Measurements from ENCODE around the gene TMEM121B. TPM values are rescaled to one million over a fixed set of nuclear protein-coding genes. Genes with fewer than 3 reads are reported as not detected.

TMEM121B gene
- total and polyA plus RNA-seq, 2 experiments from 2014 or later: 2.0 to 7.2 TPM

DNA sequence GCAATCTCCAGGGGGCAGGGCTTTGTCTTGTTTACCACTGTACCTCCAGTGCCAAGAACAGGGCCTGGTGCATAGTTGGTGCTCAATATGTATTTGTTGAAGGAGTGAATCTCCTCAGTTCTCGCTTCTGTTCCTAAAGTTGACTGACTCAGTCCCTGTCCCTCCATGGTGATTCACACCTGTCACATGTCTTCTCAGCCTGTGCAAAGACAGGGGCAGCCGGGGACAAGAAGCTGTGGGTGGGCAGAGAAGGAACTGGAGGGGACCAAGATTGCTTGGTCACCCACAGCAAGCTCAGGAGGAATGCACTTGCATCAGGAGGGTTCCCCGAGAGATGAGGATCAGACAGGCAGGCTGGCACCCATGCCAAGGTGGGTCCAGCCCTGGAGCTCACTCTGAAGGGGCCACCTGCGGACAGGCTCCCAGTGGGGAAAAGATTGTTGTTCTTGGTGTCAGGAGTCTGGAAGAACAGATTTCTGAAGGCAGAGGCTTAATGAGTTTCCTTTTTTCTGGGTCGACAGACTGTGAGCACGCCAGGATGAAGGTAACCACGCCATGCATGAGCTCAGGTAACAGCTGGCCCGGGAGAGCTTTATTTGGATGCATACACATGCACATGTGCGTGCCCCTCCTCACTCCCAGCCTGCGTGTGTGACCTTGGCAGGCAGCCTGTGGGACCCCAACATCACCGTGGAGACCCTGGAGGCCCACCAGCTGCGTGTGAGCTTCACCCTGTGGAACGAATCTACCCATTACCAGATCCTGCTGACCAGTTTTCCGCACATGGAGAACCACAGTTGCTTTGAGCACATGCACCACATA, 19.5 kb downstream of the TMEM121B start:
- Histone ChIP-seq H3K79me2 (replicated peaks; ENCODE audit: insufficient read depth) (no peaks in the 10 kb centered on the region), H4K20me1 (replicated peaks; ENCODE audit: insufficient read depth) (0 out of 2 replicates have a peak, but pooled peaks cover 3% of the 10 kb centered on the region), H3K4me2 (no peak overlapping the region), H3K9me2 (ENCODE audit: insufficient read depth) (no peaks in the 10 kb centered on the region), H3K36me3 (ENCODE audit: insufficient read depth) (no peaks in the 10 kb centered on the region; the same call in 1 of the 2 replicates), H3F3A (replicated peaks; ENCODE audit: low read depth) (0 out of 2 replicates have a peak, but pooled peaks cover 2% of the 10 kb centered on the region), H3K4me3 (no peak overlapping the region), H3K4me1 (ENCODE audit: insufficient read depth) (no peaks in the 10 kb centered on the region), H2AFZ (no peak overlapping the region), H3K27ac (ENCODE audit: low read depth) (no peak overlapping the region), H3K27me3 (ENCODE audit: insufficient read depth) (no peaks in the 10 kb centered on the region)
- no peaks in the 10 kb centered on the region for H3K9me3 Mint-ChIP-seq
- ATAC-seq: no peak
- DNase-seq (ENCODE audit: low spot score): no peak
- no peak overlapping the region for H3K27ac Mint-ChIP-seq
- H3K27me3 Mint-ChIP-seq (ENCODE audit: insufficient read depth, low read depth, poor library complexity): peaks cover 4% of the 10 kb centered on the region
- no peak overlapping the region for H3K4me3 Mint-ChIP-seq
- TF ChIP-seq, protein P1, sequence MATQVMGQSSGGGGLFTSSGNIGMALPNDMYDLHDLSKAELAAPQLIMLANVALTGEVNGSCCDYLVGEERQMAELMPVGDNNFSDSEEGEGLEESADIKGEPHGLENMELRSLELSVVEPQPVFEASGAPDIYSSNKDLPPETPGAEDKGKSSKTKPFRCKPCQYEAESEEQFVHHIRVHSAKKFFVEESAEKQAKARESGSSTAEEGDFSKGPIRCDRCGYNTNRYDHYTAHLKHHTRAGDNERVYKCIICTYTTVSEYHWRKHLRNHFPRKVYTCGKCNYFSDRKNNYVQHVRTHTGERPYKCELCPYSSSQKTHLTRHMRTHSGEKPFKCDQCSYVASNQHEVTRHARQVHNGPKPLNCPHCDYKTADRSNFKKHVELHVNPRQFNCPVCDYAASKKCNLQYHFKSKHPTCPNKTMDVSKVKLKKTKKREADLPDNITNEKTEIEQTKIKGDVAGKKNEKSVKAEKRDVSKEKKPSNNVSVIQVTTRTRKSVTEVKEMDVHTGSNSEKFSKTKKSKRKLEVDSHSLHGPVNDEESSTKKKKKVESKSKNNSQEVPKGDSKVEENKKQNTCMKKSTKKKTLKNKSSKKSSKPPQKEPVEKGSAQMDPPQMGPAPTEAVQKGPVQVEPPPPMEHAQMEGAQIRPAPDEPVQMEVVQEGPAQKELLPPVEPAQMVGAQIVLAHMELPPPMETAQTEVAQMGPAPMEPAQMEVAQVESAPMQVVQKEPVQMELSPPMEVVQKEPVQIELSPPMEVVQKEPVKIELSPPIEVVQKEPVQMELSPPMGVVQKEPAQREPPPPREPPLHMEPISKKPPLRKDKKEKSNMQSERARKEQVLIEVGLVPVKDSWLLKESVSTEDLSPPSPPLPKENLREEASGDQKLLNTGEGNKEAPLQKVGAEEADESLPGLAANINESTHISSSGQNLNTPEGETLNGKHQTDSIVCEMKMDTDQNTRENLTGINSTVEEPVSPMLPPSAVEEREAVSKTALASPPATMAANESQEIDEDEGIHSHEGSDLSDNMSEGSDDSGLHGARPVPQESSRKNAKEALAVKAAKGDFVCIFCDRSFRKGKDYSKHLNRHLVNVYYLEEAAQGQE (IDR thresholded peaks at IDR 0.05; ENCODE audit: unreplicated experiment): no peak
- TF ChIP-seq, protein P2, sequence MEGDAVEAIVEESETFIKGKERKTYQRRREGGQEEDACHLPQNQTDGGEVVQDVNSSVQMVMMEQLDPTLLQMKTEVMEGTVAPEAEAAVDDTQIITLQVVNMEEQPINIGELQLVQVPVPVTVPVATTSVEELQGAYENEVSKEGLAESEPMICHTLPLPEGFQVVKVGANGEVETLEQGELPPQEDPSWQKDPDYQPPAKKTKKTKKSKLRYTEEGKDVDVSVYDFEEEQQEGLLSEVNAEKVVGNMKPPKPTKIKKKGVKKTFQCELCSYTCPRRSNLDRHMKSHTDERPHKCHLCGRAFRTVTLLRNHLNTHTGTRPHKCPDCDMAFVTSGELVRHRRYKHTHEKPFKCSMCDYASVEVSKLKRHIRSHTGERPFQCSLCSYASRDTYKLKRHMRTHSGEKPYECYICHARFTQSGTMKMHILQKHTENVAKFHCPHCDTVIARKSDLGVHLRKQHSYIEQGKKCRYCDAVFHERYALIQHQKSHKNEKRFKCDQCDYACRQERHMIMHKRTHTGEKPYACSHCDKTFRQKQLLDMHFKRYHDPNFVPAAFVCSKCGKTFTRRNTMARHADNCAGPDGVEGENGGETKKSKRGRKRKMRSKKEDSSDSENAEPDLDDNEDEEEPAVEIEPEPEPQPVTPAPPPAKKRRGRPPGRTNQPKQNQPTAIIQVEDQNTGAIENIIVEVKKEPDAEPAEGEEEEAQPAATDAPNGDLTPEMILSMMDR (conservative IDR thresholded peaks at IDR 0.05; ENCODE audit: low read depth in 2 of 2): no peak
- TF ChIP-seq ZNF114 (CRISPR knock-in tag; IDR thresholded peaks at IDR 0.05): no peak
- TF ChIP-seq, protein P3, sequence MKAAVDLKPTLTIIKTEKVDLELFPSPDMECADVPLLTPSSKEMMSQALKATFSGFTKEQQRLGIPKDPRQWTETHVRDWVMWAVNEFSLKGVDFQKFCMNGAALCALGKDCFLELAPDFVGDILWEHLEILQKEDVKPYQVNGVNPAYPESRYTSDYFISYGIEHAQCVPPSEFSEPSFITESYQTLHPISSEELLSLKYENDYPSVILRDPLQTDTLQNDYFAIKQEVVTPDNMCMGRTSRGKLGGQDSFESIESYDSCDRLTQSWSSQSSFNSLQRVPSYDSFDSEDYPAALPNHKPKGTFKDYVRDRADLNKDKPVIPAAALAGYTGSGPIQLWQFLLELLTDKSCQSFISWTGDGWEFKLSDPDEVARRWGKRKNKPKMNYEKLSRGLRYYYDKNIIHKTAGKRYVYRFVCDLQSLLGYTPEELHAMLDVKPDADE (IDR thresholded peaks at IDR 0.05): no peak
- no peak for TF ChIP-seq JUNB (IDR thresholded peaks at IDR 0.05; ENCODE audit: unreplicated experiment)
- TF ChIP-seq ZNF331 (CRISPR knock-in tag; IDR thresholded peaks at IDR 0.05; ENCODE audit: low read depth): no peak
- TF ChIP-seq NANOG (IDR thresholded peaks at IDR 0.05; ENCODE audit: borderline replicate concordance): no peak
- no peak for TF ChIP-seq POLR2AphosphoS5 (IDR thresholded peaks at IDR 0.05; ENCODE audit: low read depth)
- TF ChIP-seq EZH2 (IDR thresholded peaks at IDR 0.05; ENCODE audit: low read depth, unreplicated experiment): no peak
- TF ChIP-seq CREB1 (CRISPR knock-in tag; IDR thresholded peaks at IDR 0.05; ENCODE audit: low read depth): no peak
- TF ChIP-seq, protein P4, sequence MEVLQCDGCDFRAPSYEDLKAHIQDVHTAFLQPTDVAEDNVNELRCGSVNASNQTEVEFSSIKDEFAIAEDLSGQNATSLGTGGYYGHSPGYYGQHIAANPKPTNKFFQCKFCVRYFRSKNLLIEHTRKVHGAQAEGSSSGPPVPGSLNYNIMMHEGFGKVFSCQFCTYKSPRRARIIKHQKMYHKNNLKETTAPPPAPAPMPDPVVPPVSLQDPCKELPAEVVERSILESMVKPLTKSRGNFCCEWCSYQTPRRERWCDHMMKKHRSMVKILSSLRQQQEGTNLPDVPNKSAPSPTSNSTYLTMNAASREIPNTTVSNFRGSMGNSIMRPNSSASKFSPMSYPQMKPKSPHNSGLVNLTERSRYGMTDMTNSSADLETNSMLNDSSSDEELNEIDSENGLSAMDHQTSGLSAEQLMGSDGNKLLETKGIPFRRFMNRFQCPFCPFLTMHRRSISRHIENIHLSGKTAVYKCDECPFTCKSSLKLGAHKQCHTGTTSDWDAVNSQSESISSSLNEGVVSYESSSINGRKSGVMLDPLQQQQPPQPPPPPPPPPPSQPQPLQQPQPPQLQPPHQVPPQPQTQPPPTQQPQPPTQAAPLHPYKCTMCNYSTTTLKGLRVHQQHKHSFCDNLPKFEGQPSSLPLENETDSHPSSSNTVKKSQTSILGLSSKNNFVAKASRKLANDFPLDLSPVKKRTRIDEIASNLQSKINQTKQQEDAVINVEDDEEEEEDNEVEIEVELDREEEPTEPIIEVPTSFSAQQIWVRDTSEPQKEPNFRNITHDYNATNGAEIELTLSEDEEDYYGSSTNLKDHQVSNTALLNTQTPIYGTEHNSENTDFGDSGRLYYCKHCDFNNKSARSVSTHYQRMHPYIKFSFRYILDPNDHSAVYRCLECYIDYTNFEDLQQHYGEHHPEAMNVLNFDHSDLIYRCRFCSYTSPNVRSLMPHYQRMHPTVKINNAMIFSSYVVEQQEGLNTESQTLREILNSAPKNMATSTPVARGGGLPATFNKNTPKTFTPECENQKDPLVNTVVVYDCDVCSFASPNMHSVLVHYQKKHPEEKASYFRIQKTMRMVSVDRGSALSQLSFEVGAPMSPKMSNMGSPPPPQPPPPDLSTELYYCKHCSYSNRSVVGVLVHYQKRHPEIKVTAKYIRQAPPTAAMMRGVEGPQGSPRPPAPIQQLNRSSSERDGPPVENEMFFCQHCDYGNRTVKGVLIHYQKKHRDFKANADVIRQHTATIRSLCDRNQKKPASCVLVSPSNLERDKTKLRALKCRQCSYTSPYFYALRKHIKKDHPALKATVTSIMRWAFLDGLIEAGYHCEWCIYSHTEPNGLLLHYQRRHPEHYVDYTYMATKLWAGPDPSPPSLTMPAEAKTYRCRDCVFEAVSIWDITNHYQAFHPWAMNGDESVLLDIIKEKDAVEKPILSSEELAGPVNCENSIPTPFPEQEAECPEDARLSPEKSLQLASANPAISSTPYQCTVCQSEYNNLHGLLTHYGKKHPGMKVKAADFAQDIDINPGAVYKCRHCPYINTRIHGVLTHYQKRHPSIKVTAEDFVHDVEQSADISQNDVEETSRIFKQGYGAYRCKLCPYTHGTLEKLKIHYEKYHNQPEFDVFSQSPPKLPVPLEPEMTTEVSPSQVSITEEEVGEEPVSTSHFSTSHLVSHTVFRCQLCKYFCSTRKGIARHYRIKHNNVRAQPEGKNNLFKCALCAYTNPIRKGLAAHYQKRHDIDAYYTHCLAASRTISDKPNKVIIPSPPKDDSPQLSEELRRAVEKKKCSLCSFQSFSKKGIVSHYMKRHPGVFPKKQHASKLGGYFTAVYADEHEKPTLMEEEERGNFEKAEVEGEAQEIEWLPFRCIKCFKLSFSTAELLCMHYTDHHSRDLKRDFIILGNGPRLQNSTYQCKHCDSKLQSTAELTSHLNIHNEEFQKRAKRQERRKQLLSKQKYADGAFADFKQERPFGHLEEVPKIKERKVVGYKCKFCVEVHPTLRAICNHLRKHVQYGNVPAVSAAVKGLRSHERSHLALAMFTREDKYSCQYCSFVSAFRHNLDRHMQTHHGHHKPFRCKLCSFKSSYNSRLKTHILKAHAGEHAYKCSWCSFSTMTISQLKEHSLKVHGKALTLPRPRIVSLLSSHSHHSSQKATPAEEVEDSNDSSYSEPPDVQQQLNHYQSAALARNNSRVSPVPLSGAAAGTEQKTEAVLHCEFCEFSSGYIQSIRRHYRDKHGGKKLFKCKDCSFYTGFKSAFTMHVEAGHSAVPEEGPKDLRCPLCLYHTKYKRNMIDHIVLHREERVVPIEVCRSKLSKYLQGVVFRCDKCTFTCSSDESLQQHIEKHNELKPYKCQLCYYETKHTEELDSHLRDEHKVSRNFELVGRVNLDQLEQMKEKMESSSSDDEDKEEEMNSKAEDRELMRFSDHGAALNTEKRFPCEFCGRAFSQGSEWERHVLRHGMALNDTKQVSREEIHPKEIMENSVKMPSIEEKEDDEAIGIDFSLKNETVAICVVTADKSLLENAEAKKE (CRISPR knock-in tag; IDR thresholded peaks at IDR 0.05): no peak
- no peak for TF ChIP-seq EZH2phosphoT487 (IDR thresholded peaks at IDR 0.05; ENCODE audit: unreplicated experiment)
- TF ChIP-seq STAT1 (IDR thresholded peaks at IDR 0.05; ENCODE audit: unreplicated experiment): no peak
- peaks cover 14% of the 10 kb centered on the region; the same call in 2 of the 3 replicates for H3K36me3 Mint-ChIP-seq (ENCODE audit: low read depth)
- no peaks in the 10 kb centered on the region; the same call in 1 of the 3 replicates for H3K4me1 Mint-ChIP-seq

All from GM23338 (cell line).